HS-27A (cell line): ENCODE results near the gene SECISBP2.
"Not testable (repeated sequence)": the region's sequence is repeated elsewhere in the genome, so short reads cannot be mapped to it uniquely, and the experiment has no call there.

Source experiments
- DNase-seq: peaks from one replicate; pipeline ENCODE4 v3.0.0-alpha.2; 2012; ENCODE audit warnings: low read depth, missing footprints

SECISBP2 gene

GRCh38 chr9:89318123-89319014 lies at the start of gene SECISBP2:
Gene SECISBP2, plus strand, starts transcription at chr9:89318500. Its CDS starts 77 bp downstream, at chr9:89318577.
- DNase-seq: peak; percentile 90

- DNase-seq: no peak
Observed at GRCh38 chr9:89273528-89274279, 44.6 kb upstream of the SECISBP2 start.

- DNase-seq: no peak
Observed at GRCh38 chr9:89274838-89275237, 43.5 kb upstream of the SECISBP2 start.

- not testable (repeated sequence) for DNase-seq
Observed at GRCh38 chr9:89276040-89276439, 42.3 kb upstream of the SECISBP2 start.

GRCh38 chr9:89277043-89277442 lies 41.3 kb upstream of the SECISBP2 start:
- DNase-seq: no peak

GRCh38 chr9:89277454-89277853 lies 40.8 kb upstream of the SECISBP2 start:
- DNase-seq: no peak

- no peak for DNase-seq
Observed at GRCh38 chr9:89278551-89278950, 39.7 kb upstream of the SECISBP2 start.

- DNase-seq: peak; percentile 4
Observed at GRCh38 chr9:89278997-89279739, 39.1 kb upstream of the SECISBP2 start.

- no peak for DNase-seq
Observed at GRCh38 chr9:89281106-89281505, 37.2 kb upstream of the SECISBP2 start.

GRCh38 chr9:89282248-89282968 lies 35.9 kb upstream of the SECISBP2 start:
- DNase-seq: not testable (repeated sequence)

- no peak for DNase-seq
Observed at GRCh38 chr9:89284076-89284475, 34.2 kb upstream of the SECISBP2 start.

- DNase-seq: no peak
Observed at GRCh38 chr9:89291741-89292140, 26.6 kb upstream of the SECISBP2 start.

GRCh38 chr9:89293014-89293413 lies 25.3 kb upstream of the SECISBP2 start:
- DNase-seq: no peak

- DNase-seq: no peak
Observed at GRCh38 chr9:89295400-89295799, 22.9 kb upstream of the SECISBP2 start.

- not testable (repeated sequence) for DNase-seq
Observed at GRCh38 chr9:89301996-89302395, 16.3 kb upstream of the SECISBP2 start.

GRCh38 chr9:89304020-89304833 lies 14.1 kb upstream of the SECISBP2 start:
- no peak for DNase-seq

GRCh38 chr9:89304834-89305188 lies 13.5 kb upstream of the SECISBP2 start:
- no peak for DNase-seq

- DNase-seq: no peak
Observed at GRCh38 chr9:89305868-89306267, 12.4 kb upstream of the SECISBP2 start.

GRCh38 chr9:89309166-89309565 lies 9.1 kb upstream of the SECISBP2 start:
- no peak for DNase-seq

GRCh38 chr9:89309608-89310474 lies 8.5 kb upstream of the SECISBP2 start:
- no peak for DNase-seq
